NK-92 treated with Interleukin-12 subunit alpha and Interleukin-12 subunit beta, amount 100 ng/mL, for 24 hours (cell line): Measurements from ENCODE around the gene SFXN5.
"Not testable (repeated sequence)": the region's sequence is repeated elsewhere in the genome, so short reads cannot be mapped to it uniquely, and the experiment has no call there.

Source experiments
- DNase-seq: peaks from one replicate; lab custom pipeline; 2025; lab: John Stamatoyannopoulos, UW

Gene SFXN5, protein sequence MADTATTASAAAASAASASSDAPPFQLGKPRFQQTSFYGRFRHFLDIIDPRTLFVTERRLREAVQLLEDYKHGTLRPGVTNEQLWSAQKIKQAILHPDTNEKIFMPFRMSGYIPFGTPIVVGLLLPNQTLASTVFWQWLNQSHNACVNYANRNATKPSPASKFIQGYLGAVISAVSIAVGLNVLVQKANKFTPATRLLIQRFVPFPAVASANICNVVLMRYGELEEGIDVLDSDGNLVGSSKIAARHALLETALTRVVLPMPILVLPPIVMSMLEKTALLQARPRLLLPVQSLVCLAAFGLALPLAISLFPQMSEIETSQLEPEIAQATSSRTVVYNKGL

DNA sequence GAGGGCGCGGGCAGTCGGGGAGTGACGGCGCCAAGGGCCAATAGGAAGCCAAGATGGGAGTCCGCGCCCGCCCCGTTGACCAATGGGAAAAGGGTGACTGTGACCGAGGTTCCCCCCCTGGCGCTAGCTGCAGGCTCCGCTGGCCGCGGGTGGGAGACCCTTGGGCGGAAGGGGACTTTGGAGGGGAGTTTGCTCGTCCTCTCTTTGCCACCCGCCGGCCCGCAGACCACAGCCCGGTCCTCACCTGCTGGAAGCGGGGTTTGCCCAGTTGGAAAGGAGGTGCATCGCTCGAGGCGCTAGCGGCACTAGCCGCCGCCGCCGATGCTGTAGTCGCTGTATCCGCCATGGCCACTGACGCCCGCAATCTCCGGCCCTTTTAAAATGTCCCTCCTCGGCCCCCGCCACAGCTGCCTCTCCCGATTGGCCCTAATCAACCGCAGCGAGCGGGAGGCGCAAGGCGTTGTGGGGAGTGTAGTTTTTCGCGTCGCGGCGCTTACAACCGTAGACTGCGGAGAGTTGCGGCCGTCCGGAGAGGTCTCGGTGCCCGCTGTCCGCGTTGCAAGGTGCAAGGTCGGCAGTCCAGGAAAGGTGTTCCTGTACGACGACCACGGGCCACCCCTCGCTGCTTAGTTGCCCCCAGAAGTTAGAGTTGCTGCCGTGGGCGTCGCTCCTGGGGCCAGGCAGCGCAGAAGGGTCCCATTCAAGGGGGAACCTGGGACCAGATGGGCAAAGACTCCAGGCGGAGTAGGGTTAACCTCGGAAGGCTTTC, at the start of gene SFXN5:
SFXN5 (minus strand) TSS at position 353 of the 769 bp plus-strand sequence; CDS start at position 346, 7 bp downstream.
- peak; percentile 95 for DNase-seq

DNA sequence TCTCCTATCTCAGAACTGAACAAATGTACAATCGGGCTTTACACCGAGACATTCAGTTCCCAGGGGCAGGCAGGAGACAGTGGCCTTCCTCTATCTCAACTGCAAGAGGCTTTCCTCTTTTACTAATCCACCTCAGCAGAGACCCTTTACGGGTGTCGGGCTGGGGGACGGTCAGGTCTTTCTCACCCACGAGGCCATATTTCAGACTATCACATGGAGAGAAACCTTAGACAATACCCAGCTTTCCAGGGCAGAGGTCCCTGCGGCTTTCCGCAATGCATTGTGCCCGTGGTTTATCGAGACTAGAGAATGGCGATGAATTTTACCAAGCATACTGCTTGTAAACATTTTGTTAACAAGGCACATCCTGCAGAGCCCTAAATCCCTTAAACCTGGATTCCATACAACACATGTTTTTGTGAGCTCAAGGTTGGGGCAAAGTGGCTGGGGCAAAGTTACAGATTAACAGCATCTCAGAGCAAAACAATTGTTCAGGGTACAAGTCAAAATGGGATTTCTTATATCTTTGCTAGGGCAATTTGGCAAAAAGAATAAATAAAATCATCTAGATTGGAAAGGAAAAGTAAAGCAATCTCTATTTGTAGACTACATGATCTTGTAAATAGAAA, 48.2 kb upstream of the SFXN5 start:
- not testable (repeated sequence) for DNase-seq

DNA sequence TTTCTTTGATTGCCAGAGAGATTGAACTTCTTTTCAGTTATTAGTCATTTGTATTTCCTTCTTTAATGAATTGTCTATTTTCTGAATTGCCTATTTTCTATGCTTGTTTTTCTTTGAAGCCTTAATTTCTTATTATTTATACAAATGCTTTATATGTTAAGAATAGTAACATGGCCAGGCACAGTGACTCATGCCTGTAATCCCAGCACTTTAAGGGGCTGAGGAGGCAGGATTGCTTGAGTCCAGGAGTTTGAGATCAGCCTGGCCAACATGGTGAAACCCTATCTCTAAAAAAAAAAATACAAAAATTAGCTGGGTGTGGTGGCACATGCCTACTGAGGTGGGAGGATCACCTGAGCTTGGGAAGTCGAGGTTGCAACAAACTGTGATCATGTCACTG, 45.9 kb upstream of the SFXN5 start:
- DNase-seq: no peak

DNA sequence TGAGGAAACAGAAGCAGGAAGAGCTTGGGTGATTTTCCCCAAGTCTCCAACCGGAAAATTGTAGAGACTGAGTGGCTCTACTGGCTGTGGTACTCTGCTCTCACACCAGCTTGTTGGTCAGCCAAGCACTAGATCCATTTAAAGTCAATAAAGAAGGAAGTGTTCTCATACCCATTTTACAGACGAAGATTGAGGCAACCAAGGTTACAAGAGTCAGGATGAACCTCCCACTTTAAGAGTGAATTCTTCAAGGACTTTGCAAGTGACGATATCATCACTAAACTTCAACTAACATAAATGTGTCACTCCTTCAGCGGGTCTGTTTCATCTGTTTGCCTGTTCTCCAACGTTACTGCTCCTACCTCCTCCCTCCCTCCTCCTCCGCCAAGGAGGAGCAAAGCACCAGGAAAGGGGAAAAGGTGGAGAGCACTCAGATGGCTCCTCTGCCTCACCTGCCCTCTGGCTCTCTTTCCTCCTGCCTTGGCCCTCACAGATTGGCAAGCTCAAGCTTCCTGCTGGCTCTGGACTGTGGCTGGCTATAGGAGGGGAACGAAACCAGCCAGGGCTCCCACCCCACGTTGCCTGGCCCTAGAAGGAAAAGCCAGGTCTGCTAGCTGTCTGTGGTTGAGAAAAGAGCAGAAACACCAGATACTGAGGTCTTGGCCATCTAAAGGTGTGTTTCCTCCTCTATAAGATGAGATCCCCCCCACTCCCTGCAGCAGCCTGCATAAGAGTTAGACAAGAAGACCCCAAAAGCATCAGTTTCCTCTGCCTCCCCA, 44.9 kb upstream of the SFXN5 start:
- no peak for DNase-seq

DNA sequence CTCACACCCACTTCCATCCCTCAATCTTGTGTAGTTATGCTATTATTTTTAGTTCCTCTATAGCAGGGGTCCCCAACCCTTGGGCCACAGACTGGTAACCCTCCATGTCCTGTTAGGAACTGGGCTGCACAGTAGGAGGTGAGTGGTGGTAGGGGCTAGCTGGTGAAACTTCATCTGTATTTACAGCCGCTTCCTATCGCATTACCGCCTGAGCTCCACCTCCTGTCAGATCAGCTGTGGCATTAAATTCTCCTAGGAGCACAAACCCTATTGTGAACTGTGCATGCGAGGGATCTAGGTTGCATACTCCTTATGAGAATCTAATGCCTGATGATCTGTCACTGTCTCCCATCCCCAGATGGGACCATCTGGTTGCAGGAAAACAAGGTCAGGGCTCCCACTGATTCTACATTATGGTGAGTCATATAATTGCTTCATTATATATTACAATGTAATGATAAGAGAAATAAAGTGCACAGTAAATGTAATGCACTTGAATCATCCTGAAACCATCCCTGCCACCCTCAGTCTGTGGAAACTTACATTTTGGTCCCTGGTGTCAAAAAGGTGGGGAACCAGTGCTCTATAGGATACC, 42.9 kb upstream of the SFXN5 start:
- no peak for DNase-seq

DNA sequence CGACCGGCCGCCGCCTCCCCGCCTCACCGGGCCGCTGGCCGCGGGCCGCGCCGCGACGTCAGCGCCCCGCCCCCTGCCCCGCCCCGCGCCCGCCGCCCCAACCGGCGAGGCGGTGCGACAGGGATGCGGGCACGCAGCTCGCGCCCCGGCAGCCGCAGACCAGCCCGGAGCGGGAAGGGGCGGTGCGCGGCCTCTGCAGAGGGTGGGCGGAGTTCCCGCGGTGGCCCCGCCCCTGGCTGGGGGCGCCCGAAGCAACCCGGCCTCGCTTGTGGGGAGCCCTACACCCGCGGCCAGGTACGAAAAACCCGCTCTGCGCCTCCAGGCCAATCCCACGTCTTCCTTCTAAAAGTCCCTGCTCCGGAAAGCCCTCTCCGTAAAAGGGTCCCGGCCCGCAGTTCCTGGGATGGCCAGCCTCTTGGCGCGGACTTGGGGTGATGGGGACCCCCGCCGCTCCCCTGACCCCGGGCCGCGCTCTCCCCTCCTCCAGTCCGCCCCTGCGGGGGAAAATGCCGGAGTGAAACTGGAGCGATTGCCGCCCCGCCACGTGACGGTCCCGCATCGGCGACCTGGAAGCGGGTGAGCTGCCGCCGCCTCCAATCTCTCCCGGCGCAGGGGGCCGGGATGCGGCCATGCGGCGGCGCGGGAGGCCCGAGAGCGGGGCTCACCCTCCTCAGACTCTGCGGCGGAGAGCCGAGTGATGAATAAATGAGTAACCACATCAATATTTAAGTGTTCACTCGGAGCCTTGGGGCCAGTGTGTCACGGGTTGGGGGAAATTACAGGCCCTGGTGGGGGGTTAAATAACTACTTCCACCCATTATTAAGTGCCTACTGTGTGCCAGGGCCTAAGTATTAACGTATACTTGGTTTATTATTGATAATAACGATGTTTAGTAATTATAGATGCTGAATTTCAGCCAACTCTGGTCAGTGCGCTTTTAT, 41.7 kb upstream of the SFXN5 start, which contains the start of gene RAB11FIP5:
RAB11FIP5 (minus strand) TSS at position 36 of the 942 bp plus-strand sequence. CDS start 171 bp downstream, outside the sequence.
- DNase-seq: no peak

DNA sequence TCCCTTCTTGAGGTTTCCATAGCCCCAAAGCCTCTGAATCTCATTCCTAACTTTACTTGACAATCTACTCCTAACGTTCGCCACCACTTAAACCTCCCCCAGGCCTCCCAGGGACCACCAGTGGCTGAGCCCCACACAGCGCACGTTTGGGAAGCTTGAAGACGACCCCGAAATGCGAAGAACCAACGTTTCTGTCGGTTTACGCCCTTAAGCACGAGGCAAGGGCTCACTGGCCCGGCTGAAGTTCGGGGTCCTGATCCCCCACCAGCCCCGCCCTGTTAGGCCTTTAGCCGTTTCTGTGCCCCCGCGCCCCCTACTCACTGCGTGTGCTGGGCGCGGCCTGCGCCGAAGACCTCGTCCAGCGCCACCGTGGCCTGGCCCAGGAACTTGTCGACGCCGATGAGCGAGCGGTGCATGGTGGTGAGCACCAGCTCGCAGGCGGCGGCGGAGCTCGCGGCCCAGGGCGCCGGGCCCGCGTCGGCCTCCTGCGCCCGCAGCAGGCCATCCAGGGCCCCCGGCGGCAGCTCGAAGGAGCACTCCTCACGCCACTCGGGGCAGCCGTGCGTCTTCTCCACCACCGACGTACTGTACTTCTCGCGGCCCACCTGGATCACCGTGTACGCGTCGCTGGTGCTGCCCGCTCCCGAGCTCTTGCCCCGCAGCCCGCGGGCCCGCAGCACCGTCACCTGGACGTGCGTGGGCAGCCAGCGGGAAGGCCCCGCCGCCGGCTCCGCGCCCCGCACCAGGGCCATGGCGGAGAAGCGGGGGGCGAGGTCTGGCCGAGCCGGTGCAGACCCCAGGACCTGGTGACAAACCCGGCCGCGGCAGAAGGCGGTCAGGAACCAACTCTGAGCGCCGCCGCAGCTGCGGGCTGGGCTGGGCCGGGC, 40.8 kb upstream of the SFXN5 start:
- no peak for DNase-seq

DNA sequence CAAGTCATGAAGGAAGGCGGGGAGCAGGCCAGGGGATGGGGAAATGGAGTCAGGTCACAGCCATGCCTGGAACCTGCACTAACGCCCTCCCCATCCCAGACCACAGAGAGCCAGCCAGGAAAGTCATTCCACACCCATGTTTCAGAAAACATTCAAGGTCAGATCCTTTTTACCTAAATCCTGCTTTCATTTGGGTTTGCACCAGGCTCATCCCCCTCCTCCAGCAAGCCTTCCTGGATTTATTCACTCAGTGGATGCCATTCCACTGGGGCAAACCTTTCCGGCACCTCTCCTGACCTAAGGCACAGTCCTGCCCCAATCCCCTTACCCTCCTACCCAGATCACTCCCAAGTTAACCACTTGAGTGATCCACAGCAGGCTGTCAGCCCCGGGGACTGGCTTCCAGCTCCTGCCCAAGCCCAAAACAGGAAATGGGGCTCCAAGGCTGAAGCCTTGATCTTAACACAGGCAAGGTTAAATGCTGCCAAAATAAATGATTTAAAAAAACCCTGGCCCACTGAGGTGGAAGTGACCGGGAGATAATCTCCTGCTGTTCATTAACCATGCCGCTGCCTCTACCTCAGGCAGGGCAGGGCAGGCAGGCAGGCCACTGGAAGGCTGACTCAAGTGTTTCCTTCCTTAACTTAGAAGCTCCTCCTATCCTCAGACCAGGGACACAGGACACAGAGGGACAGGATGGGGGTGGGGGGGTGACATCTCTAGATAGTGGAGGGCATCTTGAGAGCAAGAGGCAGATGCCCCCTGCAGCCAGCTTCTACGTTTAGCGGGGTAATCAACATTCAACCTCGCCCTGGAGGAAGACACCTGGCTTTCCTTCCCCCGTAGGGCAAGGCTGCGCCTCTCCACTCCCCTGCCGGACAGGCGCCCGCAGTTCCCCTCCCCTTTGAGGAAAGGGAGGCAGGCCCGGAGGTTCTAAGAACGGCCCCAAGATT, 39.8 kb upstream of the SFXN5 start:
- no peak for DNase-seq

DNA sequence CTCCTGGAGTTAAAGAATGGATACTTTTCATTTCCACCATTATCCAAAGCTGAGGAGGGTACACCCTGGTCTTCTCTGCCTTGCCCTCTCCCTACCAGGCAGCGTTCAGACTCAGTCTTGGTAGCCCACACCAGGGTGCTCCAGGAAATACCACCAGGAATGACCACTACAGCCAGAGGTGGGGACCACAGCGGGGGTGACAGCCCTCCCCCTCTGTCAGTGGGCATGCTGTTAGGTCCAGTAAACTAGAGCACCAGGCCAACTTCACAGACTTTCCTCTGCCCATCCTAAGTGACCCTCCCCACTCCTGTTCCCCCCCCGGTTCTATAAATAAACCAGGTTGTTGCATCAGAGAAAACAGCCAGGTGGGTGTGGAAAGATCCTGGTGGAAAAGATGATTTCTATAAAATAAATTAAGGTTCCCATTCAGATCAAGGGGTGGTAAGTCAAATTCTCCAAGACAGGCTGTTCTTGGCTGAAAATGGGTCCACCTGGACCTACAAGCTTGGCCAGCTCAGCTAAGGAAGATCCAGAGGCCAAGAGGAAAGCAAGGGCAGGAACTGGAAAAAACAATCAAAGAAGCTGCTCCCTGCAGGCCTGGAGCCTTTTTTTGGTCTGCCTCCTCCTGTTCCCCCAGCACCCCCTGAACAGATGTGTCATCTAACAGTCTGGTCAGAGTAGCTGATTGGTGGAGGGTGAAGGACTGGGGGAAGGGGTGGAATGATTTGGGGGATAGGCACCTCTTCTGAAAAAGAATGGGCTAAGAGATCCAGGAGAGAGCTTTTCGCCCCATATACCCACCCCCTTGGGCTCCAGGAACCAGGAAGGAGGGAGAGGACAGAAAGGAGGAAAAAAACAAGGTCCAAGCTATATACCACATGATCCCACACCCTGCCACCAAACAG, 38.9 kb upstream of the SFXN5 start:
- DNase-seq: no peak

DNA sequence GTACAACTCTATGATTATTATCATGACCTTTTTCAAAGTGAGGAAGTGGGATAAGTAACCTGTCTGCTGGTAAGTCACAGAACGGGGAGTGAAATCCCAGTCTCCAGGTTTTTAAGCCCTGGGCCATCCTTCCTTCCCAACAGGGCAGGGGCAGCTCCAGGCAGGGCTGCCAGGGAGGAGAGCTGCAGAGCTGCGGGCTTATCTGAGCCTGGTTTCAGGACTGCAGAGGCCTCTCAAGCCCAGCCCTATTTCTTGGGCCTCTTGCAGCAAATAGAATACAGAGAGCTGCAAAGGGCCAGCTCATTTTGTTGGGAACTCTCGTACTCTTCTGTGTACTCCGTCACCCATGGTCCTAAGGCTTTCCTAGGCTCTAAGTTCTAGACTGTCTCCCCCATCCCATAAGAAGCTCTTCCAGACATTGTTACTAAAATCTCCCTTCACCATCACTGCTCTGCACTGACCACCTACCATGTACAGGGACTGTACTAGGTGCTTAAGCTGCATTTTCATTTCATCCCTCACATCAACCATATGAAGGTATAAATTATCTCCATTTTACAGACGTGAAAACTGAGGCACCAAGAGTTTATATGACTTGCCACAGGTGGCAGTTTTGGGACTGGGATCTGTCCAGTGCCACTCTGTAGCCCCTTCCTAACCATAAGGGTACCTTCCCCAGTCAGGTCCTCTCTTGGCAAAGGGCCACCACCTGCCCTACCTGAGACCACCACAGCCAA, 38.1 kb upstream of the SFXN5 start:
- DNase-seq: no peak

DNA sequence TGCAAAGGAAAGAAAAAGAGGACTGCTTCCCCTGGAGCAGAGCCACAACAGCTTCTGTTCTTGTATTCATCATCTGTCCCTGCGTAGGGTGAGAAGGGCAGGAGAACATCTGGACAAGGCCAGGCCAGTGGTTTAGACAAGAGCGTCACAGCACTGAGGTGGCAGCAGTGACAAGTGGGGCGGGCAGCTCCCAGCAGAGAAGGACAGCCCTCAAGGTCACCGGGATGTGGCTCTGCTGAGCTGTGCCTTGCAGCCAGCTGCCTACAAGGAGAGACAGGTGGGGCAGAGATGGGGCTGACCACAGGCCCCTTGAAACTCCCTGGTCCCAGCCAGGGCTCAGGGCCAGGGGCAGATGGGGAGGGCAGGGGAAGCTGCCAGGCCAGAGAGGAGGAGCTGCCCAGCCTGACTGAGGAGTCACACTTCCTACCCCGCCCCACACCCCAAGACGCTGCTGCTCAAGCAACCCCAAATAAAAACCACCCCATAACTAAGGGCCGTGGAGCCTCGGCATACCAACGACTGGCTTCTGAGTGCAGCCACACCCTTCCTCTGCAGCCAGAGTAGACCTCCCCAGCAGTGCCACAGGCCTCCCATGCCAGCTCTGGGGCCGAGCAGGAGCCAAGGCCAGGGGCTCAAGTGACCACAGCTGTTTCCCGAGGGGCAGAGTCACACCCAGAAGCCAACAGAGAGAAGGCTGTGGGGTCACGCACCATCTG, 35.9 kb upstream of the SFXN5 start:
- no peak for DNase-seq

DNA sequence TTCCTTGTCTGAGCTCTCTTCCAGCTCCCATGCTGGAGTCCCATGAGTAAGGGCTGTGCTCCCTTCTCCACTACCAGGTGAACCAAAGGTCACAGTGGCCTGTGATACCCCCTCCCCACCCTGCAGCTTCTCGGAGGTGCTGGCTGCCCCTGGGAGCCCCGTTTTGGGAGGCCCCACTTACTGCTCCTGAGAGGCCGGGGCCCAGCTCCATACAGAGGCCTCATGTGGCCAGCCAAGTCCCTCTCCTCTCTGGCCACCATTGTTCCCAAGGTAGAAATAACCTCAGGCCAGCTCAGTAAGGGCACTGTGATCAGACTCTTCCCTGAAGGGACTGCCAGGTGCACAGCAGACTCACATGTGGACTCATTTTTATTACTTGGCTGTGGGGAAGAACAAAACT, 35.3 kb upstream of the SFXN5 start:
- no peak for DNase-seq

DNA sequence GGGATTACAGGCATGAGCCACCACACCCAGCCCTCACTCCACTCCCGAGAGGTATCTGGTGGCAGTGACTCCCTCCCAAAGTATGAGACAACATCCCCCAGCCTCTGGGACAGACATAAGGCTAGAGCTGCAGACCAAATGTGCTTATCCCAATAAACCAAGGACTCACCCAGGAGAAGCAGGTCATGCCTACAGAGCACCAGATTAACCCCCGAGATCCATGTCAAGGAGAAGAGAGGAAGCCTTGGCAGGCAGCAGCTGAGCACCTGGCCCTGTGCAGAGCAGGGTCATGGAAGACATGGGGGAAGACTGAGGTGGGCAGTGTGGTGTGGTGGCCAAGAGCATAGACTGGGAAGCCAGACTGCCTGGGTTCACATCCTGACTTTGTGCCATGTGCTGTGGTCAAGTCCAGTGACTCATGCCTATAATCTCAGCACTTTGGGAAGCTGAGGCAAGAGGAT, 34.0 kb upstream of the SFXN5 start:
- no peak for DNase-seq

DNA sequence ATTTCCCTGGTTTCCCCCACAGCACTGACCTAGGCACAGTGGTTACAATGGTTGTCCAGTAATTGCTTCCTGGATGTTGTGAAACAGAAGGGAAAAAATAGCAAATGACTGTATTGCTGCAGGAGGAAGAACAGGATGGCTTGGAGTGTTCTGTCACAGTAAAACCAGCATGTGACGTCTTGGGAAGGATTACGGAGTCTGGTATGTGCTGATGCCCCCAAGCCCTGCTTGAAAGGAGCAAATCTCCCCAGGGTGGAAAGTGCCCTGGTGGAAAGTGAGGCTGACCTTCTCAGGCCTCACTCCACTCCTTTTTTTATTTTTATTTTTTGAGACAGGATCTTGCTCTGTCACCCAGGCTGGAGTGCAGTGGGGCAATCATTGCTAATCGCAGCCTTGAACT, 33.4 kb upstream of the SFXN5 start:
- DNase-seq: no peak

DNA sequence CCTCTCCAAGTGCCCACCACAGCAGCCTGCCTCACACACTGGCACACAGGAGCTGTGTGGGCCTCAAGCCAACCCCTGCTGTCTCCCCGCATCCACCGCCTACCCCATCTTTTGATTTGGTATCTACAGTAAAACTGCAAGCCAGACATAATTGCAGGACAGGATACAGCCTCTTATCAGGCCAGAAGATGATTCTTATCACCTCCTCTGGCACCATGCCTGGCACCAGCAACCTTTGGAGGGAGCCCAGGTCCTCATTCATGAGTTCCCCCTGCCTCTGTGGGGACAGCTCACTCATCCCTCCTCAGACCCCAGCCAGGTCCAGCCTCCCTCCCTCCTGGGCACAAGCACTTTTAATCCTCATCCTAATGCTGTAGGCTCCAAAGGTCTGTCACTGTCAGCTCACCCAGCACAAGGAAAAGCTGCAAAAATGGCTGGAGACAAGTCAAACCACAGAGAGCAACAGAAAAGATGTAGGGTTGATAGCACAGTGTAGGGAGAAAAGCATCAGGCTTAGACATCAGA, 31.6 kb upstream of the SFXN5 start:
- no peak for DNase-seq
